K562 (cell line): Measurements from ENCODE around the gene ARFGEF3. TPM values are rescaled to one million over a fixed set of nuclear protein-coding genes. Genes with fewer than 3 reads are reported as not detected.

Experiments
- ADNP ChIP-seq: fragments of 200-800 bp; sonication (Bioruptor generic); IDR thresholded peaks from 2 replicates; pipeline ENCODE4 v1.6.1; 2016; ENCODE audit warnings: missing genetic modification characterization, missing compliant biosample characterization
- CHD2 ChIP-seq: IDR thresholded peaks from 2 replicates; pipeline ENCODE4 v1.6.1; 2011; ENCODE audit warnings: low read depth, low read length
- DDX20 ChIP-seq: fragments of 450-650 bp; IDR thresholded peaks from 2 replicates; pipeline ENCODE4 v1.6.1; 2016; ENCODE audit warnings: missing genetic modification characterization, low read depth, mild to moderate bottlenecking, missing compliant biosample characterization, moderate library complexity
- GTF2A2 ChIP-seq: IDR thresholded peaks from 2 replicates; pipeline ENCODE4 v1.6.1; 2016; ENCODE audit warnings: mild to moderate bottlenecking, missing genetic modification characterization, missing compliant biosample characterization
- MAFF ChIP-seq: IDR thresholded peaks from 2 replicates; pipeline ENCODE4 v1.6.1; 2012; ENCODE audit warnings: low read length, improper control_type of control experiment
- MAFG ChIP-seq: fragments of 450-650 bp; conservative IDR thresholded peaks from 2 replicates; pipeline ENCODE4 v1.6.1; 2016; ENCODE audit warnings: missing genetic modification characterization, missing compliant biosample characterization
- MTA2 ChIP-seq: fragments of 450-650 bp; IDR thresholded peaks from 2 replicates; pipeline ENCODE4 v1.6.1; 2016; ENCODE audit warnings: low read depth
- RCOR1 ChIP-seq, 2 experiments: IDR thresholded peaks; 2 replicates each; pipeline ENCODE4 v1.6.1; 2012; ENCODE audit warnings: low read depth in 2 of 2, low read length in 2 of 2, borderline replicate concordance in 1 of 2, improper control_type of control experiment in 1 of 2
- STAT5A ChIP-seq: IDR thresholded peaks from 2 replicates; pipeline ENCODE4 v1.6.1; 2012; ENCODE audit warnings: low read length, inconsistent platforms, borderline replicate concordance
- TBP ChIP-seq: optimal IDR thresholded peaks from 2 replicates; pipeline ENCODE3; 2011; ENCODE audit warnings: low read depth, low read length, improper control_type of control experiment
- TRIM24 ChIP-seq, 2 experiments: fragments of 450-650 bp; IDR thresholded peaks; 2 replicates each; pipeline ENCODE4 v1.6.1; 2016
- U2AF1 ChIP-seq: fragments of 200-400 bp; formaldehyde crosslinking; optimal IDR thresholded peaks from 2 replicates; pipeline ENCODE3; 2017; ENCODE audit warnings: mild to moderate bottlenecking, low read depth, low read length, moderate library complexity
- ZNF212 ChIP-seq: fragments of 450-650 bp; formaldehyde crosslinking; IDR thresholded peaks from 2 replicates; pipeline ENCODE4 v1.4.0; 2020; ENCODE audit warnings: mild to moderate bottlenecking
- ZNF41 ChIP-seq: fragments of 250-450 bp; sonication (Bioruptor Pico); conservative IDR thresholded peaks from 2 replicates; pipeline ENCODE4 v1.4.0; 2020; ENCODE audit warnings: mild to moderate bottlenecking
- ZNF511 ChIP-seq: sonication (generic); formaldehyde crosslinking; IDR thresholded peaks from 2 replicates; pipeline ENCODE4 v1.8.0; 2022; ENCODE audit warnings: mild to moderate bottlenecking, missing genetic modification reagents
- ZNF76 ChIP-seq: fragments of 250-450 bp; sonication (Bioruptor Pico); IDR thresholded peaks from 2 replicates; pipeline ENCODE4 v1.4.0; 2020; ENCODE audit warnings: mild to moderate bottlenecking, moderate library complexity, borderline replicate concordance
- polyA plus RNA-seq, 8 experiments: library from polyadenylated mRNA; depleted of rRNA in 4 of 8; stranded (reverse) in 5 of 8; unstranded in 3 of 8; fragments of >200 nt; fragmentation: Nextera tagmentation in 2 of 8; fragmentation: Illumina TruSeq in 1 of 8; extraction: Ambion mirVana in 2 of 8; extraction: Trizol in 1 of 8; gene quantifications; 2 replicates each; pipeline versions ENCODE4 v1.2.1 to v1.2.3, GENCODE V29; 2011 to 2014; ENCODE audit warnings: inconsistent platforms in 1 of 8, missing spikeins in 1 of 8
- total RNA-seq, 7 experiments: library from RNA; depleted of rRNA in 6 of 7; stranded (reverse); fragments of >200 nt in 6 of 7; fragmentation: Illumina TruSeq in 2 of 7; extraction: Trizol in 2 of 7; gene quantifications; 2 replicates each; pipeline versions ENCODE4 v1.2.1 to v1.2.3, GENCODE V29; 2011 to 2021; ENCODE audit warnings: low replicate concordance in 1 of 7
- TF ChIP-seq, protein P1 (sequence below): sonication (generic); formaldehyde crosslinking; IDR thresholded peaks from 2 replicates; pipeline ENCODE4 v1.8.1; 2023; ENCODE audit warnings: mild to moderate bottlenecking, missing genetic modification reagents

The ARFGEF3 gene
- total and polyA plus RNA-seq, 9 of the 15 experiments (the other 6 are each of a cell fraction or from before 2014, with no cell fraction given): under 0.01 to 0.02 TPM; not detected in 7

DNA sequence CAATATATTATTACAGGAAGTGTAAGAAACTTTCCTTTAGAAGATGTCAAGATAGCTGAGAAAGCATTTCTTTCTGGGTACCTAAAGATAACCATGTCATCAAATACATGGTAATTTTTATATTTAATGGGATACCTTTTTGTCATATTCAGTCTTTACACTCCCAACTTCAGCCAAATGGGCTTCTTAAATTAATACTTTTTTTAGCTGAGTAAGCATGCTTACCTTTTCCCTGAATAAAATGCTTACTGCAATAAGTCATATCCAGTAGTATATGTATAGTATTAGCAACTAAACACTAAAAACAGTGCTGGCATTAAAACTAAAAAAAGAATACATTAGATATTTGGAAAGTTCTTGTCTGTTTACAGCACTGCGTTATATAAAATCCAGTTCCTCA, 74.0 kb downstream of the ARFGEF3 start (continued):
- TF ChIP-seq, protein P1, sequence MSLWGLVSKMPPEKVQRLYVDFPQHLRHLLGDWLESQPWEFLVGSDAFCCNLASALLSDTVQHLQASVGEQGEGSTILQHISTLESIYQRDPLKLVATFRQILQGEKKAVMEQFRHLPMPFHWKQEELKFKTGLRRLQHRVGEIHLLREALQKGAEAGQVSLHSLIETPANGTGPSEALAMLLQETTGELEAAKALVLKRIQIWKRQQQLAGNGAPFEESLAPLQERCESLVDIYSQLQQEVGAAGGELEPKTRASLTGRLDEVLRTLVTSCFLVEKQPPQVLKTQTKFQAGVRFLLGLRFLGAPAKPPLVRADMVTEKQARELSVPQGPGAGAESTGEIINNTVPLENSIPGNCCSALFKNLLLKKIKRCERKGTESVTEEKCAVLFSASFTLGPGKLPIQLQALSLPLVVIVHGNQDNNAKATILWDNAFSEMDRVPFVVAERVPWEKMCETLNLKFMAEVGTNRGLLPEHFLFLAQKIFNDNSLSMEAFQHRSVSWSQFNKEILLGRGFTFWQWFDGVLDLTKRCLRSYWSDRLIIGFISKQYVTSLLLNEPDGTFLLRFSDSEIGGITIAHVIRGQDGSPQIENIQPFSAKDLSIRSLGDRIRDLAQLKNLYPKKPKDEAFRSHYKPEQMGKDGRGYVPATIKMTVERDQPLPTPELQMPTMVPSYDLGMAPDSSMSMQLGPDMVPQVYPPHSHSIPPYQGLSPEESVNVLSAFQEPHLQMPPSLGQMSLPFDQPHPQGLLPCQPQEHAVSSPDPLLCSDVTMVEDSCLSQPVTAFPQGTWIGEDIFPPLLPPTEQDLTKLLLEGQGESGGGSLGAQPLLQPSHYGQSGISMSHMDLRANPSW (CRISPR knock-in tag): no peak
- TF ChIP-seq TBP: no peak
- no peak for TF ChIP-seq STAT5A
- no peak for TF ChIP-seq U2AF1
- no peak for TF ChIP-seq MTA2
- no peak for TF ChIP-seq DDX20
- peak; percentile 44 for TF ChIP-seq MAFF
- TF ChIP-seq CHD2: no peak
- no peak for TF ChIP-seq ADNP (tag)
- TF ChIP-seq ZNF76: no peak
- TF ChIP-seq ZNF511 (CRISPR knock-in tag): no peak
- TF ChIP-seq TRIM24 (IDR thresholded peaks at IDR 0.05): no peak
- TF ChIP-seq GTF2A2 (tag): no peak
- no peak for TF ChIP-seq RCOR1 (IDR thresholded peaks at IDR 0.05; ENCODE audit: borderline replicate concordance in 1 of 2, low read depth in 2 of 2, low read length in 2 of 2)
- TF ChIP-seq MAFG (tag): peak; percentile 56
- no peak for TF ChIP-seq ZNF41 (CRISPR knock-in tag)
- TF ChIP-seq ZNF212 (CRISPR knock-in tag): no peak
